ENCODE data around the gene NSG2.
"Not testable (repeated sequence)": the region's sequence is repeated elsewhere in the genome, so short reads cannot be mapped to it uniquely, and the experiment has no call there.

Gene NSG2

GRCh38 chr5:174063082-174063756 is 17.7 kb downstream of the NSG2 start:
- no peak for DNase-seq

GRCh38 chr5:174064171-174064570 is 18.7 kb downstream of the NSG2 start:
- no peak for DNase-seq

GRCh38 chr5:174065528-174066197 is 20.2 kb downstream of the NSG2 start:
- no peak for DNase-seq

- no peak for DNase-seq
Measured at GRCh38 chr5:174067499-174067898, 22.0 kb downstream of the NSG2 start.

GRCh38 chr5:174071484-174071883 is 26.0 kb downstream of the NSG2 start:
- no peak for DNase-seq

- no peak for DNase-seq
Measured at GRCh38 chr5:174073122-174073660, 27.7 kb downstream of the NSG2 start.

- DNase-seq, result no peak
Measured at GRCh38 chr5:174074369-174074768, 28.9 kb downstream of the NSG2 start.

- DNase-seq, result no peak
Measured at GRCh38 chr5:174078416-174078815, 32.9 kb downstream of the NSG2 start.

GRCh38 chr5:174082286-174082685 is 36.8 kb downstream of the NSG2 start:
- DNase-seq, result no peak

GRCh38 chr5:174083056-174083827 is 37.7 kb downstream of the NSG2 start:
- DNase-seq, result no peak

- DNase-seq, result no peak
Measured at GRCh38 chr5:174084691-174085154, 39.2 kb downstream of the NSG2 start.

GRCh38 chr5:174086751-174087150 is 41.2 kb downstream of the NSG2 start:
- DNase-seq, result no peak

GRCh38 chr5:174087783-174088182 is 42.3 kb downstream of the NSG2 start:
- DNase-seq, result no peak

GRCh38 chr5:174090129-174090528 is 44.6 kb downstream of the NSG2 start:
- DNase-seq, result no peak

GRCh38 chr5:174093123-174093522 is 47.6 kb downstream of the NSG2 start:
- no peak for DNase-seq

- DNase-seq, result no peak
Measured at GRCh38 chr5:174094857-174095606, 49.5 kb downstream of the NSG2 start.

- no peak for DNase-seq
Measured at GRCh38 chr5:174096619-174097018, 51.1 kb downstream of the NSG2 start.

- DNase-seq, result no peak
Measured at GRCh38 chr5:174097486-174098185, 52.1 kb downstream of the NSG2 start.

- no peak for DNase-seq
Measured at GRCh38 chr5:174098694-174099093, 53.2 kb downstream of the NSG2 start.

GRCh38 chr5:174100490-174100889 is 55.0 kb downstream of the NSG2 start:
- no peak for DNase-seq

- no peak for DNase-seq
Measured at GRCh38 chr5:174101195-174101730, 55.8 kb downstream of the NSG2 start.

GRCh38 chr5:174102574-174102973 is 57.1 kb downstream of the NSG2 start:
- DNase-seq, result not testable (repeated sequence)

Measured in CD4-positive, alpha-beta T cell treated with Interleukin-15 for 1 hour (primary cell).